HFFc6 (cell line): Measurements from ENCODE around the gene PLBD1. TPM values are rescaled to one million over a fixed set of nuclear protein-coding genes. Genes with fewer than 3 reads are reported as not detected.

Experiments used
- DNase-seq: peaks from one replicate; pipeline ENCODE4 v3.0.0-alpha.2; 2018
- H3K27ac Mint-ChIP-seq: 2 replicates; pipeline ENCODE4 v1.8.0; 2020; ENCODE audit warnings: mild to moderate bottlenecking, mixed read lengths
- H3K27me3 Mint-ChIP-seq: 2 replicates; pipeline ENCODE4 v1.8.0; 2021; ENCODE audit warnings: mild to moderate bottlenecking, moderate library complexity, mixed read lengths; ENCODE audit not compliant: insufficient read depth
- H3K36me3 Mint-ChIP-seq: 2 replicates; pipeline ENCODE4 v1.8.0; 2021; ENCODE audit warnings: low read depth, mixed read lengths
- H3K4me1 Mint-ChIP-seq: 2 replicates; pipeline ENCODE4 v1.8.0; 2020; ENCODE audit warnings: low read depth, mixed read lengths
- H3K4me3 Mint-ChIP-seq: 2 replicates; pipeline ENCODE4 v1.8.0; 2020; ENCODE audit warnings: mild to moderate bottlenecking, moderate library complexity, mixed read lengths
- H3K9me3 Mint-ChIP-seq: 2 replicates; pipeline ENCODE4 v1.8.0; 2020; ENCODE audit warnings: mild to moderate bottlenecking, mixed read lengths
- long read RNA-seq: library from polyadenylated mRNA; unstranded; transcript quantifications from one replicate; pipeline ENCODE4 v2.0.0, GENCODE V29; 2019
- total RNA-seq, 6 experiments: library from RNA; stranded (reverse); fragmentation: NEBNext Ultra II Directional; extraction: Animal tissue kit (Norgen Biotek cat#: 25700); gene quantifications; 2 replicates in 1 of 6; 3 replicates in 5 of 6; pipeline ENCODE4 v1.2.3, GENCODE V29; 2021
- TF ChIP-seq, protein P1 (sequence below): fragments of 200-600 bp; sonication (generic); IDR thresholded peaks from 2 replicates; pipeline ENCODE4 v1.5.0; 2021; ENCODE audit warnings: antibody characterized with exemption, mild to moderate bottlenecking

Gene PLBD1, protein sequence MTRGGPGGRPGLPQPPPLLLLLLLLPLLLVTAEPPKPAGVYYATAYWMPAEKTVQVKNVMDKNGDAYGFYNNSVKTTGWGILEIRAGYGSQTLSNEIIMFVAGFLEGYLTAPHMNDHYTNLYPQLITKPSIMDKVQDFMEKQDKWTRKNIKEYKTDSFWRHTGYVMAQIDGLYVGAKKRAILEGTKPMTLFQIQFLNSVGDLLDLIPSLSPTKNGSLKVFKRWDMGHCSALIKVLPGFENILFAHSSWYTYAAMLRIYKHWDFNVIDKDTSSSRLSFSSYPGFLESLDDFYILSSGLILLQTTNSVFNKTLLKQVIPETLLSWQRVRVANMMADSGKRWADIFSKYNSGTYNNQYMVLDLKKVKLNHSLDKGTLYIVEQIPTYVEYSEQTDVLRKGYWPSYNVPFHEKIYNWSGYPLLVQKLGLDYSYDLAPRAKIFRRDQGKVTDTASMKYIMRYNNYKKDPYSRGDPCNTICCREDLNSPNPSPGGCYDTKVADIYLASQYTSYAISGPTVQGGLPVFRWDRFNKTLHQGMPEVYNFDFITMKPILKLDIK
- not detected for total RNA-seq
- long read RNA-seq, result 0 reads

DNA sequence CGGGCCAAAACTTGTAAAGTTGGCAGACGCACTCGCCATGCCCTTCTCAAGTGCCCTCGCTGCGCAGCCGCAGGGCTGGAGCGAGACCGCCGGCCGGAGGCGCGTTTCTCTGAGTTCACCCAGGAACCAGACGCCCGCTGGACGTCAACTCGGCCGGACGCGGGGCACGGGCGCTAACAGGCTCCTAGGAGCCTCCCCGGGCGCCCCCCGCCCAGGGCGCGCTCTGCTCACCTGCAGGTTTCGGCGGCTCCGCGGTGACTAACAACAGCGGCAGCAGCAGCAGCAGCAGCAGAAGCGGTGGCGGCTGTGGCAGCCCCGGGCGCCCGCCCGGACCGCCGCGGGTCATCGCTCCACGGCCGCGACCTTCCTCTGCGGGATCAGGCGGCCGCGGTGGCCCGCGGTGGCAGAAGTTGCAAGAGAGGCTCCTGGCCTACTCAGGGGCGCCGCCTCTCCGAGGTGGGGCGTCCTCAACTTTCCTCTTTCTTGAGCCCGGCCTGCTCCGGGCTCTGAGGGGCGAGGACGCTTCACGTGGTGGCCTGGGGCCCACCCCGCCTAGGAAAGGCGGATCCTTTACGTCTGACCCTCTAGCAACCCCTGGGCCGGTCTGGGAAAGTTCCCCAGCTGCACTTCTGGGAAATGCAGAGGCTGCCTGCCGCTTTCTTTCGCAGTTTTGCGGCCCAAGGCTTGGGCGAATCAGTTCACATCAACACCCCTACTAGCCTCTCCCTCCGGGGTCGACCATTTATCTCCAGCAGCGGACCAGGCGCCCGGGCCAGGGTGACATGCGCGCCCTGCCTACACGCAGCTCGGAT lies at the start of gene PLBD1:
Gene PLBD1 (minus strand): TSS at position 533 of the 812 bp plus-strand sequence. CDS start 187 bp downstream, at position 346.
- no peak within 1 kb of the TSS for H3K4me3 Mint-ChIP-seq
- peaks cover 6% of the 10 kb centered on the region; the same call in 1 of the 2 replicates for H3K9me3 Mint-ChIP-seq
- H3K27me3 Mint-ChIP-seq, result peaks cover 2% of the 10 kb centered on the region
- TF ChIP-seq, protein P1, sequence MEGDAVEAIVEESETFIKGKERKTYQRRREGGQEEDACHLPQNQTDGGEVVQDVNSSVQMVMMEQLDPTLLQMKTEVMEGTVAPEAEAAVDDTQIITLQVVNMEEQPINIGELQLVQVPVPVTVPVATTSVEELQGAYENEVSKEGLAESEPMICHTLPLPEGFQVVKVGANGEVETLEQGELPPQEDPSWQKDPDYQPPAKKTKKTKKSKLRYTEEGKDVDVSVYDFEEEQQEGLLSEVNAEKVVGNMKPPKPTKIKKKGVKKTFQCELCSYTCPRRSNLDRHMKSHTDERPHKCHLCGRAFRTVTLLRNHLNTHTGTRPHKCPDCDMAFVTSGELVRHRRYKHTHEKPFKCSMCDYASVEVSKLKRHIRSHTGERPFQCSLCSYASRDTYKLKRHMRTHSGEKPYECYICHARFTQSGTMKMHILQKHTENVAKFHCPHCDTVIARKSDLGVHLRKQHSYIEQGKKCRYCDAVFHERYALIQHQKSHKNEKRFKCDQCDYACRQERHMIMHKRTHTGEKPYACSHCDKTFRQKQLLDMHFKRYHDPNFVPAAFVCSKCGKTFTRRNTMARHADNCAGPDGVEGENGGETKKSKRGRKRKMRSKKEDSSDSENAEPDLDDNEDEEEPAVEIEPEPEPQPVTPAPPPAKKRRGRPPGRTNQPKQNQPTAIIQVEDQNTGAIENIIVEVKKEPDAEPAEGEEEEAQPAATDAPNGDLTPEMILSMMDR, result no peak
- H3K4me1 Mint-ChIP-seq, result no peaks in the 10 kb centered on the region
- no peak for DNase-seq
- H3K36me3 Mint-ChIP-seq, result no peaks in the 10 kb centered on the region; the same call in 1 of the 2 replicates
- no peak within 1 kb of the TSS for H3K27ac Mint-ChIP-seq

DNA sequence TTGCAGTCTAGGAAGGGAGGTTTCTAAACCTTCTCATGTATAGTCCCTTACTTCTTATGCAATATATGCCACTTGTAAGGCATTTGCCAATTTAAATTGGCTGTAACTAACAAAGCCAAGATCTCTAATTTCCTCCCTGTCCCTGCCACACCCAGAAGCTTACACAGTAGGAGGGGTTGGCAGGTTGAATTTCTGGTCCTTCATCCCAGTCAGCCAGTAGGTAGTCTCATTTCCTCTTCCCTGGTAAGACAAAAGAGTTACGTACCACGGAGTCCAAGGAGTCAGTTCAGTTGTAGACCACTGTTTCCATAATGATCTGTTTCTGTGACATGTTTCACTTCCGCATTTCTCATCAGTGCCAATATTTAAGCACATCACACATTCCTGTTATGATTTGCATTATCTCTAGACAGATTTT lies 47.0 kb upstream of the PLBD1 start:
- Mint-ChIP-seq H3K4me1 (no peaks in the 10 kb centered on the region), H3K4me3 (no peak overlapping the region), H3K27me3 (0 out of 2 replicates have a peak, but pooled peaks cover 3% of the 10 kb centered on the region), H3K27ac (no peak overlapping the region), H3K36me3 (no peaks in the 10 kb centered on the region), H3K9me3 (no peaks in the 10 kb centered on the region; the same call in 1 of the 2 replicates)
- TF ChIP-seq, protein P1, result no peak
- DNase-seq, result no peak

DNA sequence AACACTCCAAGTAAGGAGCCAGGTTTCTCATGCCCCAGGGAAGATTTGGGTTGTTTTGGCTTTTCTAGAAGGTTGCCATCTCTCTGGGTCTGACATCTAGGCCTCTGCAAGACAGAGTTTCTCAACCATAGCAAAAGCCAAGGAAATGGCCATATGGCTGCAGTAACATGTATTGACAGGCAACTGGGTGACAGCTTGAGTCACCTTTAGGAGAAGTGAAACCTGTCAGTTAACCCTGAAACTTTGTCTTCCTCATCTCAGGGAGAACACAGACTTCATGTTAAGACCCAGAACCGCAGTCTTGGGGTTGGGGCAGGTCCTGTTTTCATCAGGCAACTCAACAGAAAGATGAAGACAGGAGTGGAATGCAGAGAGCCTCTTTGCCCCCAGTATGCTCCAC lies 46.0 kb upstream of the PLBD1 start:
- no peak for DNase-seq
- no peaks in the 10 kb centered on the region for H3K36me3 Mint-ChIP-seq

DNA sequence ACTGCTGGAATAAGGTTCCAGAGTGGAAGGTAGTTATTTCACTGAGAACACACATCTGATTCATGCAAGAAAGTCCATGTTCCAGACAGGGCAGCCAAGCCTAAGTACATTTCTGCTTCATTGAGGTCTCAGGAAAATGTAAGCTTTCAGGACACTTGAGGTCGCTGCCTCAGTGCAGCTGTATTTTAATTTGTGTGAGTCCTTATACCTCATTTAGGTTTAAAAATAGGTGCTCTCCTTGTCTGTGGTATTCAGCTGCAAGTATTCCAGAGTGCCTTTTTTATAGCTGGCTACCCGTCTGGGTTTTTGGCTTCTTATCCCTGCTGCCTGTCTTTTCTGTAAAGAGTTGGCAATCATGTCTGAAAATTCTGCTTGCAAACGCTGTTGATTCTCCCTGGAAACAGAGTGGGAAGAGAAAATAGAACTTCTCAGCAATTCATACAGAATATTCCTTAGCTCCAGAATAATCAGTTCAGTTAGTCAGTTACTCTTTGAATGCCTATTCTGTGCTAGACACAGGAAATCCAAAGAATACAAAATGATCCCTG lies 45.3 kb upstream of the PLBD1 start:
- no peak for DNase-seq
- no peaks in the 10 kb centered on the region for H3K4me1 Mint-ChIP-seq
- no peak overlapping the region for H3K4me3 Mint-ChIP-seq
- no peak overlapping the region for H3K27ac Mint-ChIP-seq
- H3K27me3 Mint-ChIP-seq, result 0 out of 2 replicates have a peak, but pooled peaks cover 2% of the 10 kb centered on the region
- TF ChIP-seq, protein P1, result no peak
- peaks cover 5% of the 10 kb centered on the region for H3K9me3 Mint-ChIP-seq
- H3K36me3 Mint-ChIP-seq, result no peaks in the 10 kb centered on the region

More for the DNA sequence above, 46.0 kb upstream of the PLBD1 start:
- Mint-ChIP-seq H3K27ac (no peak overlapping the region), H3K27me3 (0 out of 2 replicates have a peak, but pooled peaks cover 3% of the 10 kb centered on the region), H3K9me3 (no peaks in the 10 kb centered on the region; the same call in 1 of the 2 replicates), H3K4me1 (no peaks in the 10 kb centered on the region), H3K4me3 (no peak overlapping the region)
- TF ChIP-seq, protein P1, result no peak

DNA sequence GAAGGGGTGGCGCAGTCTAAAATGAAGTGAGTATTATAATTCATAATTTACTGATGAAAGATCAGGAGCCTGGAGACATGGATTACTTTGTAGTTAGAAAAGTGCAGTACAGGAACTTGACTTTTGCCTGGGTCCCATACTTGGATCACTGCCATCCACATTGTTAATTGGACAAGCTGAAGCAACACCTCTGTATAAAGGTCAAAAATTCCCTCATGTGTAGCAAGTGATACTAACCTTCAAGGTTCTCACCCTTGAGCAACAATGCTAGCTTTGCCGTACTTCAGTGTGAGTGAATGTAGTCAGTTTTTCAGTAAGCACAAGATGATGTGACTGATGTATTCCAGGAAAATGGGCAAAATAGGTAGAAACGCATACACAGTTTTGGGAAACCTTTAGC lies 44.6 kb upstream of the PLBD1 start:
- Mint-ChIP-seq H3K9me3 (peaks cover 10% of the 10 kb centered on the region), H3K4me1 (no peaks in the 10 kb centered on the region), H3K4me3 (no peak overlapping the region), H3K27me3 (no peaks in the 10 kb centered on the region), H3K27ac (no peak overlapping the region), H3K36me3 (no peaks in the 10 kb centered on the region)
- TF ChIP-seq, protein P1, result no peak
- no peak for DNase-seq
